Testis (tissue), 3 donors: ENCODE results near the gene SLC17A7. TPM values are rescaled to one million over a fixed set of nuclear protein-coding genes. Genes with fewer than 3 reads are reported as not detected.

ENCODE experiments used
- DNase-seq: peaks from one replicate; pipeline ENCODE4 v3.0.0-alpha.2; 2019
- H3K27ac ChIP-seq, 2 donors: fragments of 200-600 bp; sonication (generic); one replicate each; pipeline ENCODE4 v1.5.1; 2019
- H3K27me3 ChIP-seq: fragments of 200-600 bp; sonication (generic); one replicate; pipeline ENCODE4 v1.5.1; 2019
- H3K36me3 ChIP-seq: fragments of 200-600 bp; sonication (generic); one replicate; pipeline ENCODE4 v1.5.1; 2017; ENCODE audit warnings: low read depth; ENCODE audit errors: missing control alignments
- H3K4me1 ChIP-seq: fragments of 200-600 bp; sonication (generic); one replicate; pipeline ENCODE4 v1.5.1; 2019
- H3K4me3 ChIP-seq, 2 donors: fragments of 200-600 bp; sonication (generic); one replicate each; pipeline ENCODE4 v1.5.1; 2017 to 2019
- H3K9me3 ChIP-seq: fragments of 200-600 bp; sonication (generic); one replicate; pipeline ENCODE4 v1.5.1; 2017
- CTCF ChIP-seq, 3 experiments: fragments of 450-650 bp in 2 of 3; fragments of 200-600 bp in 1 of 3; sonication (generic) in 1 of 3; IDR thresholded peaks; one replicate each; pipeline ENCODE4 v1.5.1; 2016 to 2019; ENCODE audit warnings: antibody characterized with exemption in 3 of 3, mild to moderate bottlenecking in 2 of 3, moderate library complexity in 1 of 3
- POLR2A ChIP-seq: fragments of 450-650 bp; IDR thresholded peaks from one replicate; pipeline ENCODE4 v1.6.1; 2017; ENCODE audit warnings: antibody characterized with exemption, mild to moderate bottlenecking, moderate library complexity
- WGBS, 2 donors: methylation state at CpG; one replicate each; pipeline ENCODE4 v1.1.5; 2018; 5-methylcytosine and 5-hydroxymethylcytosine counted together
- intact Hi-C: fragments of 100-400 bp; cut with DNase I; formaldehyde crosslinking; loops from one replicate; pipeline ENCODE4 v1.15.1; 2023; ENCODE audit warnings: low total_unique reads
- polyA plus RNA-seq: library from polyadenylated mRNA; stranded (reverse); fragments of 350-450 nt; fragmentation: Illumina TruSeq; extraction: RNeasy Lipid Tissue Mini Kit (QIAGEN cat#74804); gene quantifications from one replicate; pipeline ENCODE4 v1.2.3, GENCODE V29; 2014; ENCODE audit warnings: low read depth, low replicate concordance; ENCODE audit not compliant: insufficient read depth
- total RNA-seq, 2 donors: library from RNA; depleted of rRNA; stranded (reverse); fragments of >200 nt; gene quantifications; one replicate each; pipeline ENCODE4 v1.2.3, GENCODE V29; 2016

The SLC17A7 gene
- total and polyA plus RNA-seq, 3 donors from 2014 or later: 2.2 to 3.2 (median 2.7) TPM

GRCh38 chr19:49451430-49452181, 10.3 kb upstream of the SLC17A7 start, which contains the start of gene PIH1D1:
Gene PIH1D1, minus strand, starts transcription at chr19:49451814. Its CDS starts 240 bp downstream, at chr19:49451574.
- H3K4me1 ChIP-seq: peaks cover 4% of the 10 kb centered on the region
- H3K4me3 ChIP-seq: peak within 1 kb of the TSS; percentile 56 to 83
- H3K27ac ChIP-seq: peak within 1 kb of the TSS; percentile 94 to 96
- peak; percentile 100 for DNase-seq
- no peaks in the 10 kb centered on the region for H3K9me3 ChIP-seq
- H3K27me3 ChIP-seq: no peaks in the 10 kb centered on the region
- intact Hi-C loops: no loop called here
- TF ChIP-seq CTCF (IDR thresholded peaks at IDR 0.05) (peak in 1 of 3 experiments; percentile 10), POLR2A (no peak)
- WGBS, 2 donors: 2 to 8% methylated on average over 40 to 42 of the region's 42 CpGs
- H3K36me3 ChIP-seq: no peaks in the 10 kb centered on the region

- Histone ChIP-seq H3K27me3 (no peaks in the 10 kb centered on the region), H3K36me3 (no peaks in the 10 kb centered on the region), H3K4me3 (no peak overlapping the region), H3K9me3 (no peaks in the 10 kb centered on the region), H3K27ac (no peak overlapping the region), H3K4me1 (peaks cover under 1% of the 10 kb centered on the region)
- 75 to 83% methylated on average over 7 of the region's 7 CpGs for WGBS, 2 donors
- intact Hi-C loops: no loop called here
- no peak for DNase-seq
- TF ChIP-seq POLR2A (no peak), CTCF (IDR thresholded peaks at IDR 0.05) (no peak)
Measured at GRCh38 chr19:49450405-49450804, 9.1 kb upstream of the SLC17A7 start.

GRCh38 chr19:49448432-49448786, 7.1 kb upstream of the SLC17A7 start:
- DNase-seq: no peak
- intact Hi-C loops: loop anchor here (10.0 kb wide), 1 partner anchor 54 kb away; no protein-coding TSS in a partner anchor
- Histone ChIP-seq H3K36me3 (no peaks in the 10 kb centered on the region), H3K4me1 (no peaks in the 10 kb centered on the region), H3K9me3 (no peaks in the 10 kb centered on the region), H3K27ac (no peak overlapping the region), H3K4me3 (no peak overlapping the region), H3K27me3 (no peaks in the 10 kb centered on the region)
- TF ChIP-seq POLR2A (no peak), CTCF (IDR thresholded peaks at IDR 0.05) (no peak)
- WGBS, 2 donors: 84 to 94% methylated on average over 6 of the region's 6 CpGs

GRCh38 chr19:49447485-49448431, 6.4 kb upstream of the SLC17A7 start:
- 31 to 59% methylated on average over 15 to 32 of the region's 32 CpGs for WGBS, 2 donors
- no peak overlapping the region for H3K27ac ChIP-seq
- intact Hi-C loops: loop anchor here (10.0 kb wide), 1 partner anchor 53 kb away; no protein-coding TSS in a partner anchor

More at GRCh38 chr19:49447485-49448431, 6.4 kb upstream of the SLC17A7 start:
- Histone ChIP-seq H3K4me3 (peak overlapping the region in 1 of 2 donors; percentile 30), H3K36me3 (no peaks in the 10 kb centered on the region), H3K9me3 (no peaks in the 10 kb centered on the region), H3K27me3 (no peaks in the 10 kb centered on the region), H3K4me1 (no peaks in the 10 kb centered on the region)
- DNase-seq: peak; percentile 72
- no peak for TF ChIP-seq CTCF (IDR thresholded peaks at IDR 0.05)
- no peak for TF ChIP-seq POLR2A
